ENCODE measurements around the gene TACC2. TPM values are rescaled to one million over a fixed set of nuclear protein-coding genes. Genes with fewer than 3 reads are reported as not detected.

Gene TACC2
- total RNA-seq, 6 experiments from 2014 or later: 16.2 to 21.1 (median 18.8) TPM

DNA sequence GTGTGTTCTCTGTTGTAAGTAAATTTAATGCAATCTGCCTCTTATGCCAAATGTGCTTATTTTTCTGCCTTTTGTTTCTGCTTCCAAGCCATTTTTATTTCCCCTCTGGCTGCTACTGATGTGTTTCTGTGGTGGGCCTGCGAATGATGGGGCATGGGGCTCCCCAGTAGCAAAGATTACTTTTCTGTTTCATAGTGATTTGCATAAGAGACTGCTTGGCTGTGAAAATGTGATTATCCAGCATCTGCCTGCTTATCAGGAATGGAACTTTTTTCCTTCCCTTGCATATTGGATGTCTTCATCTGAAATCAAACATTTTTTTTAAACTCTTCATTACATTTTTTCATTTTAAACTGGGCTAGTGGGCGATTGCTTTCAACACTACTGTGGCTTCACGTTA, 224.4 kb downstream of the TACC2 start:
- 75% methylated on average over 3 of the region's 3 CpGs for WGBS (ENCODE audit: insufficient coverage, low coverage, low lambda C conversion rate, missing lambda C conversion rate)
- Histone ChIP-seq H3K36me3 (peaks cover 0 to 19% (median 5%) of the 10 kb centered on the region in 4 donors), H3K4me1 (no peaks in the 10 kb centered on the region), H3K27ac (no peak overlapping the region), H3K4me3 (no peak overlapping the region), H3K9me3 (no peaks in the 10 kb centered on the region), H3K27me3 (no peaks in the 10 kb centered on the region)
- TF ChIP-seq POLR2A (IDR thresholded peaks at IDR 0.05) (no peak), CTCF (IDR thresholded peaks at IDR 0.05) (no peak)
- no peak for DNase-seq
- ATAC-seq: no peak
- intact Hi-C loops (cut with DNase I): no loop called here

DNA sequence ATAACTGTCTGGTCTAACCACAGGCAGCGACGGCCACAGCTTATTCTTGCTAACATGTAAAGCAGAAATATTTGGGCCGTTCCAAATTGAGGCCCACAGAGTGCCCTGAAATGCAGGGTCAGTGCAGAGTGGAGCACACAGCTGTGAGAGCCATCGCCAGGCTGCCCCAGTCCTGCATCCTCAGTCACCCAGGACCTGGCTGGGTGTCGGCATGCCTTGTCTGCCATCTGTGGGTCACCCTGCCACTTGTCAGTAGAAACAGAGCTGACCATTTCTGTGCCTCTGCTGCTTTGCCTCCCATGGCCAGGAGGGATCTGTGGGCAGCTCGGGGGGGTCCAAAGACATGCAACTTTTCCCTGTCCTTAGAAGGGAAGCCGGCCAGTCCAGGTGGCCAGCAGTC, 224.8 kb downstream of the TACC2 start:
- H3K36me3 ChIP-seq: peaks cover 0 to 19% (median 5%) of the 10 kb centered on the region in 4 donors
- no peaks in the 10 kb centered on the region for H3K27me3 ChIP-seq
- no peak for DNase-seq
- 76% methylated on average over 5 of the region's 7 CpGs for WGBS (ENCODE audit: insufficient coverage, low coverage, low lambda C conversion rate, missing lambda C conversion rate)
- H3K4me1 ChIP-seq: no peaks in the 10 kb centered on the region
- H3K4me3 ChIP-seq: no peak overlapping the region
- ATAC-seq: no peak
- H3K9me3 ChIP-seq: no peaks in the 10 kb centered on the region
- no peak for TF ChIP-seq CTCF (IDR thresholded peaks at IDR 0.05)
- TF ChIP-seq POLR2A (IDR thresholded peaks at IDR 0.05): no peak
- no peak overlapping the region for H3K27ac ChIP-seq
- intact Hi-C loops (cut with DNase I): no loop called here

DNA sequence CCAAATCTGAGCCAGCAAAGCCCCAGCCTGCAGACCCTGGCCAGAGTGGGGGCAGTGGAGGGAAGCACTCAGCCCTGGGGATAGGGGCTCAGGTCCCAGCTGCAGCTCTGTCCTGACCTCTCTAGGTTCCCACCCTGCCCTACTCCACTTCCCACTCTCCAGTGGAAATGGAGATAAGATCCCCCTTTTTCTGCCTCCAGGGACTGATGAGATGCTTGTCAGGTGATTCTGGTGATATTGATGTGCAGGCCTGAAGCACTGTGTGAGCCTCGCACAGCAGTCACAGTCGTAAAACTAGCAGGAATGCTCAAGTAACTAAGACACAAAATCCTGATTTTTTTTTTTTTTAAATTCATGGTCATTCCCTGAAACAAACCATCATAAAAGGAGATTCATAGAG, 227.1 kb downstream of the TACC2 start:
- no peak overlapping the region for H3K27ac ChIP-seq
- ATAC-seq: no peak
- WGBS (ENCODE audit: insufficient coverage, low coverage, low lambda C conversion rate, missing lambda C conversion rate): 95% methylated on average over 2 of the region's 2 CpGs
- H3K36me3 ChIP-seq: peaks cover 0 to 23% (median 3%) of the 10 kb centered on the region in 4 donors
- no peaks in the 10 kb centered on the region for H3K27me3 ChIP-seq
- intact Hi-C loops (cut with DNase I): no loop called here
- H3K4me1 ChIP-seq: no peaks in the 10 kb centered on the region
- H3K4me3 ChIP-seq: no peak overlapping the region
- TF ChIP-seq POLR2A (IDR thresholded peaks at IDR 0.05) (no peak), CTCF (IDR thresholded peaks at IDR 0.05) (no peak)
- DNase-seq: no peak
- H3K9me3 ChIP-seq: no peaks in the 10 kb centered on the region

GRCh38 chr10:122219340-122219739, 230.4 kb downstream of the TACC2 start:
- intact Hi-C loops (cut with DNase I): no loop called here
- H3K27ac ChIP-seq: no peak overlapping the region
- H3K36me3 ChIP-seq: peaks cover 0 to 21% (median under 1%) of the 10 kb centered on the region in 4 donors
- H3K27me3 ChIP-seq: no peaks in the 10 kb centered on the region
- 94% methylated on average over 5 of the region's 6 CpGs for WGBS (ENCODE audit: insufficient coverage, low coverage, low lambda C conversion rate, missing lambda C conversion rate)
- no peaks in the 10 kb centered on the region for H3K9me3 ChIP-seq
- DNase-seq (no peak), ATAC-seq (no peak)
- H3K4me1 ChIP-seq: no peaks in the 10 kb centered on the region
- TF ChIP-seq CTCF (IDR thresholded peaks at IDR 0.05) (no peak), POLR2A (IDR thresholded peaks at IDR 0.05) (no peak)
- H3K4me3 ChIP-seq: no peak overlapping the region

DNA sequence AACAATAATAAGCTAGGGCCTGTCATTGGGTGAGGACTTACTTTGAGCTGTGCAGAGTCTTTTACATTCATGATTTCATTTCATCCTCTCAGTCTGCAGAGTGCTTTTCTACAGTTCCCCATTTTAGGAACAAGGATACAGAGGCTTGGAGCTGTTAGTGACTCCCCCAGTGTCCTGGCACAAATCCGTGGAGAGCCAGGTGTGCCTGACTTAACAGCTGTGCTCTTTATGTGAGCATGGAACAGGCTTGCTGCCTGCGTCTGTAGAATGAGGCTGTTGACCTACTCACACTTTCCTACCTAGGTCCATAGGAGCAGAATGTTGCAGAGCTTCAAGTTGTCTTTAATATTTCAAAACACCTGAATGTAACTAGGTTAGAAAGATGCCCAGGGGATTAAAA, 231.8 kb downstream of the TACC2 start:
- DNase-seq (no peak), ATAC-seq (no peak)
- H3K27me3 ChIP-seq: no peaks in the 10 kb centered on the region
- peaks cover 0 to 23% (median under 1%) of the 10 kb centered on the region in 4 donors for H3K36me3 ChIP-seq
- H3K4me1 ChIP-seq: no peaks in the 10 kb centered on the region
- TF ChIP-seq POLR2A (IDR thresholded peaks at IDR 0.05) (no peak), CTCF (IDR thresholded peaks at IDR 0.05) (no peak)
- no peak overlapping the region for H3K4me3 ChIP-seq
- no peaks in the 10 kb centered on the region for H3K9me3 ChIP-seq
- WGBS (ENCODE audit: insufficient coverage, low coverage, low lambda C conversion rate, missing lambda C conversion rate): 55% methylated on average over 2 of the region's 2 CpGs
- intact Hi-C loops (cut with DNase I): no loop called here
- H3K27ac ChIP-seq: no peak overlapping the region
